Dedifferentiated amniotic fluid mesenchymal stem cell (primary cell): ENCODE data around the gene INHBB.

Source experiments
- DNase-seq: peaks from one replicate; pipeline ENCODE4 v3.0.0-alpha.2; 2016; ENCODE audit errors: extremely low spot score

The INHBB gene

DNA sequence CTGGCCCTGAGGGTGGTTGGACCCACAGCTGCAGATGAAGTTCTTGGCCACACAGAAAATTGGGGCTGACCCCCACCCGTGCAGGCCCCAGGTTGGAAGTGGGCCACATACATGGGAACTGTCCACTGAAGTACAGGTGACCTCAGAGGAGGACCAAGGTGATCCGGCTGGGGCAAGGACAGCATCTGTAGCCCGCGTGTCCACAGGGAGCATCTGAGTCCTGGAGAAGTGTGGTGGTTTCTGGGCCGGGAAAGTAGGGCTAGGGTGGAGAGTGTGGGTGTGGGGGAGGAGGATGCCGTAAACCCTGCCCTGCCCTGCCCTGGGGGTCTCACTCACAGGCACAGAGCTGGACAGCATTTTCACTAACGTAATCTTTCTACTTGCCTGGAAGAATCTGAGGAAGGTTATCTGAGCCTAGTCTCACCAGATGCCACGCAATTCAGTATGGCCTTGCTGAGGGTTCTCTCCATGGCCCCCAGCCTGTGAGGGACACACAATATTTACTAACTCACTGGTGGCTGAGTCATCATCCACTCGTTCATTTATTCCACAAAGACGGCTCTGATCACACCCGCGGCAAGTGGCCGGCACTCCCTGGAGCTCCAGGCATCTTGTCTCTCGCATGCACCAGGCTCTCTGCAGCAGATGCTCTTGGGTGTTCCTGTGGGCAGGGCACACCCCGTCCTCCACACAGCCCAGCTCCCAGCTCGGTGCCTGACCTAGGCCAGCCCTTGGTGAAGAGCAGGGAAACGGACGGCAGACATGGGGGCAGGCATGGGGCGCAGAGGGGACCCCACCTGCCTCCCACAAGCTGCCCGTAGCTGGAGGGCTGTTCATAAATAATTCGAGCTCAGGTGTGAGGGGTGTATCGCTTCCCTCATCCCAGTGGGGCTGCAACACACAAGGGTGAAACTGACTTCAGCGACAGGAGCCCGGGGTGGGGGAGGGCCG is 51.2 kb downstream of the INHBB start:
- DNase-seq = no peak

DNA sequence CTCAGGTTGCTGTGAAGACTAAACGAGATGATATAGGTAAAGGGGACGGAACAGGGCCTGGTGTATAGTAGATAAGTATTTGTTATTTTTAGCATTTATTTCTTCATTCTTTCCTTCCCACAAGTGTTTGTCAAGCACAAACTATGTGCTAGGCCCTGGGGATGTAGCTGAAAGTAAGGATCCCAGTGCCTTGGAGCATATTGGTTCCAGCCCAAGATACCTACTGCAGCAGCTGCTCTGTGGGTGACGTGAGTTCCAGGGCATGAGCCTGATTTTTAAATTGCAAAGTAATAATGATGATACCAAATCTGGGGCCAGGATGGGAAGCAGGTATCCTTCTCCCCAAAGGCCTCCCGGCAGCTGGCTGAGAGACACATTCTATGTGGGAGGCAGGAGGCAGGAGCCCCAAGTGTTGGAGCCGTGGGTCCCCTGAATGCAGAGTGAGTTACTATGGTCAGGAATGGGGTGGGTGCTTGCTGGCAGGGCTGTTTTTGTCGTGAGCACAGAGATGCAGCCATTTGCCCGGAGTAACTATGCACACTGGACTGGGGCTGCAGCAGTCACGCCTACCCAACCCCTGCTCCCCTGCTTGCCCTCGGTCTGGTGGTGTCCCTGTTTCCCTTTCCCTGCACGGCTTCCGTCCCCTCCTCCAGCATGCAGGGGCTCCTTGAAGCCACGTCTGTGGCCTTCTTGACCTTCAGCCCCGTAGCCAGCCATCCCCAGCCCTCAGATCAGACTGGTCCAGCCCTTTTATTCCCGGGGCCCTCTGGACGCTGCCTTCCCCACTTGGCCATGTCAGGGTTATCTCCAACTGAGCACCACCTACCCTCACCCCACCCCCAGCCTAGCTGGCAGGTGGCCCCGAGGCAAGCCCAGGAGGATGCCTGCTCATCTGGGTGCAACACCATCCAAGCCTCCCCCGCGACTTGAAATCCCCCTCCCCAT is 52.4 kb downstream of the INHBB start:
- DNase-seq = peak; percentile 71

DNA sequence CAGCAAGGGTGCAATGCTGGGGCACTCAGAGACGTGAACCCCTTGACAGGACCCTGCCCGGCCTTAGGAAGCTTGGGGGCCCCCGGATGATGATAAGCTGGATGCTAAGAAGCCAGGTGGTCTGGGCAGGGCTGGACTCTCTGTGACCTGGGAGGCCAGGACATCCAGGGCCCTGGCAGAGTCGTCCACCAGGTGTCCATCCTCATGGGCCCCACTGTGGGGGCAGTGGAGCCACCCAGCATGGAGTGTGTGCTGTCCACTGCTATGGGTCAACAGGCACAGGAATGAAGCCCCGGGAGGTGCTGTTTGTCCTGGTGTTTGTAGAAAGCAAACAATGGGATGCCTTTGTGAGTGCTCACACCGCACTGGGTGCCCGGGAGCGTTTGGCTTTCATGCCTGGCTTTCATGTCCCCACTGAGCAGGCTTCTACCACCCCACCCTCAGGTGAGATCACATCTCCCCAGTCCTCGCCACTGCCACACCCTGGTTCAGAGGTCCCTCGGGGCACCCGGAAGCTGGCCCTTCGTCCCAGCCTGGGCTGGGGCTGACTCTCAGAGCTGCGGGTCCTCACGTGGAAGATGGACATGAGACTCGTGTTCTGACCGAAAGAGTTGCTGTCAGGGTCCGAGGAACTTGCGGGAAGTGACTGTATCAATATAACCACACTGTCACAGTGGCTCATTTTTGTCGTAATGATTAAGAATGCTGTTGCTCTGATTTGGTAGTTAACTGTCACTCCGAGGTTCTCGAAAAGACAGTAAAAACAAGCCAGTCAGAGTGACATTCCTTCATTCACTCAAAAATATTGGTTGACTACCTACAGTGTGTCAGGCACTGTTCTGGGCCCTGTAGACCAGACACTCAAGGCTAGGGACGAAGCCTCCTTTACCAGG is 53.3 kb downstream of the INHBB start:
- DNase-seq = no peak

GRCh38 chr2:120399889-120400240 is 53.9 kb downstream of the INHBB start:
- DNase-seq = no peak

GRCh38 chr2:120400551-120400950 is 54.6 kb downstream of the INHBB start:
- DNase-seq = no peak
